Thymus (tissue), 11 donors: Measurements from ENCODE around the gene TSG101. TPM values are rescaled to one million over a fixed set of nuclear protein-coding genes. Genes with fewer than 3 reads are reported as not detected.

Experiments used
- DNase-seq, 9 donors: peaks; one replicate each; pipeline ENCODE4 v3.0.0-alpha.2; 2013; ENCODE audit warnings: low spot score in 9 of 9, low read depth in 6 of 9, missing footprints in 1 of 9
- H3K27ac ChIP-seq, 2 donors: one replicate each; pipeline ENCODE4 v1.5.1; 2013; ENCODE audit warnings: control low read depth in 1 of 2, low read depth in 1 of 2, low read length in 1 of 2, mild to moderate bottlenecking in 1 of 2, moderate library complexity in 1 of 2
- H3K27me3 ChIP-seq, 2 donors: one replicate each; pipeline ENCODE4 v1.5.1; 2013; ENCODE audit warnings: low read length in 1 of 2; ENCODE audit not compliant: control insufficient read depth in 2 of 2, insufficient read depth in 1 of 2
- H3K36me3 ChIP-seq, 2 donors: one replicate each; pipeline ENCODE4 v1.5.1; 2013; ENCODE audit warnings: low read length in 1 of 2, mild to moderate bottlenecking in 1 of 2, moderate library complexity in 1 of 2; ENCODE audit not compliant: control insufficient read depth in 2 of 2, insufficient read depth in 2 of 2
- H3K4me1 ChIP-seq, 2 donors: one replicate each; pipeline ENCODE4 v1.5.1; 2013; ENCODE audit warnings: low read length in 2 of 2; ENCODE audit not compliant: control insufficient read depth in 2 of 2, insufficient read depth in 2 of 2
- H3K4me3 ChIP-seq, 2 donors: one replicate each; pipeline ENCODE4 v1.5.1; 2013; ENCODE audit warnings: low read length in 2 of 2, control low read depth in 1 of 2, mild to moderate bottlenecking in 1 of 2
- H3K9me3 ChIP-seq, 2 donors: one replicate each; pipeline ENCODE4 v1.5.1; 2013; ENCODE audit warnings: low read length in 1 of 2, mild to moderate bottlenecking in 1 of 2; ENCODE audit not compliant: control insufficient read depth in 2 of 2, insufficient read depth in 1 of 2
- WGBS: extraction: QIAGEN DNeasy Blood & Tissue Kit; methylation state at CpG from one replicate; pipeline ENCODE4 v1.1.7; 2013; 5-methylcytosine and 5-hydroxymethylcytosine counted together
- polyA plus RNA-seq: library from polyadenylated mRNA; stranded (reverse); fragments of 200-250 nt; gene quantifications from one replicate; pipeline ENCODE4 v1.2.3, GENCODE V29; 2013
- total RNA-seq: library from RNA; stranded (reverse); fragments of 120-200 nt; gene quantifications from one replicate; pipeline ENCODE4 v1.2.4, GENCODE V29; 2013
- donor health status: healthy.

Gene TSG101
- total and polyA plus RNA-seq, 2 donors: 54.2 to 77.7 TPM

- H3K4me1 ChIP-seq: no peaks in the 10 kb centered on the region
- no peaks in the 10 kb centered on the region for H3K27me3 ChIP-seq
- no peak overlapping the region for H3K27ac ChIP-seq
- peaks cover 6 to 11% of the 10 kb centered on the region in 2 donors for H3K36me3 ChIP-seq
- no peak for DNase-seq
- H3K9me3 ChIP-seq: no peaks in the 10 kb centered on the region
- H3K4me3 ChIP-seq: no peak overlapping the region
- 100% methylated on average over 3 of the region's 3 CpGs for WGBS
These were observed 5.6 kb downstream of the TSG101 start for GRCh38 chr11:18521122-18521521.

GRCh38 chr11:18502352-18502751 lies 24.4 kb downstream of the TSG101 start:
- Histone ChIP-seq H3K27me3 (no peaks in the 10 kb centered on the region), H3K27ac (no peak overlapping the region), H3K4me1 (no peaks in the 10 kb centered on the region), H3K4me3 (no peak overlapping the region), H3K9me3 (no peaks in the 10 kb centered on the region), H3K36me3 (peaks cover 20 to 61% of the 10 kb centered on the region in 2 donors)
- DNase-seq: no peak

DNA sequence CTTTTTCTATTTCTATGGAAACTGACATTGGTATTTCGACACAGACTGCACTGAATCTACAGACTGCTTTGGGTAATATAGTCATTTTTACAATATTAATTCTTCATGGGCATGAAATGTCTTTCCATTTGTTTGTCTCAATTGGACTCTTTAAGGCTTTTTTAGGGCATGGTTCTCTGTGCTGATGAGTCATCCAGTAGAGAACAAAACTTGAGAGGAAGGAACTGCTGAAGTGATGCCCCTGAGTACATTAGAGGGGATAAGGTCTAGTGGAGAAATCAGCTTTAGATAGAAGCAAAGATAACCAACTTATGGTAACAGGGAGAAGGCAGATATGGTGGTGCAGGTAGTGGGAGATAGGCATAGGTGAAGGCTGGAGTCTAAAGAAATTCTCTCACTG lies 25.1 kb downstream of the TSG101 start:
- Histone ChIP-seq H3K4me1 (no peaks in the 10 kb centered on the region), H3K4me3 (no peak overlapping the region), H3K9me3 (no peaks in the 10 kb centered on the region), H3K27ac (no peak overlapping the region), H3K36me3 (peaks cover 22 to 55% of the 10 kb centered on the region in 2 donors), H3K27me3 (no peaks in the 10 kb centered on the region)
- 100% methylated on average over 1 of the region's 1 CpG for WGBS
- no peak for DNase-seq

DNA sequence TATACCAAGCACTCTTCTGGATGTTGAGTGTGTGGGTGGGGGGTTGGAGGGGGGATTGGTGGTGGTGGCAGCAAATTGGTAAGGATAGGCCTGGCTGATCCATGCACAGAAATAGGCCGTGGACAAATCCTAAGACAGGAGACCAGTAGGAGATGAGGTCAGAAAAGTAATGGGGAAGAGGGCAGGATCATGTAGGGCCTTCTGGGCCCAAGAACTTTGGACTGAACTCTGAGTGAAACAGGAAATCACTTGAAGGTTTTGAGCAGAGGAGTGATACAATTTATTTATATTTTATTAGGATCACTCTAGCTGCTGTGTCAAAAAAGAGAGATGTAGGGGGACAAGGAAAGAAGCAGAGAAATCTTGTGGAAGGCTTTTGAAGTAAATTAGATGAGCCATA lies 28.7 kb downstream of the TSG101 start:
- no peak for DNase-seq
- Histone ChIP-seq H3K9me3 (no peaks in the 10 kb centered on the region), H3K27ac (no peak overlapping the region), H3K4me3 (no peak overlapping the region), H3K27me3 (no peaks in the 10 kb centered on the region), H3K4me1 (no peaks in the 10 kb centered on the region), H3K36me3 (peaks cover 23 to 54% of the 10 kb centered on the region in 2 donors)
- WGBS: 95% methylated on average over 1 of the region's 1 CpG

- no peak overlapping the region for H3K27ac ChIP-seq
- DNase-seq: no peak
- H3K9me3 ChIP-seq: no peaks in the 10 kb centered on the region
- 98% methylated on average over 4 of the region's 4 CpGs for WGBS
- no peaks in the 10 kb centered on the region for H3K27me3 ChIP-seq
- no peak overlapping the region for H3K4me3 ChIP-seq
- no peaks in the 10 kb centered on the region for H3K4me1 ChIP-seq
- peaks cover 23 to 45% of the 10 kb centered on the region in 2 donors for H3K36me3 ChIP-seq
These were observed 31.0 kb downstream of the TSG101 start for GRCh38 chr11:18495703-18496102.

DNA sequence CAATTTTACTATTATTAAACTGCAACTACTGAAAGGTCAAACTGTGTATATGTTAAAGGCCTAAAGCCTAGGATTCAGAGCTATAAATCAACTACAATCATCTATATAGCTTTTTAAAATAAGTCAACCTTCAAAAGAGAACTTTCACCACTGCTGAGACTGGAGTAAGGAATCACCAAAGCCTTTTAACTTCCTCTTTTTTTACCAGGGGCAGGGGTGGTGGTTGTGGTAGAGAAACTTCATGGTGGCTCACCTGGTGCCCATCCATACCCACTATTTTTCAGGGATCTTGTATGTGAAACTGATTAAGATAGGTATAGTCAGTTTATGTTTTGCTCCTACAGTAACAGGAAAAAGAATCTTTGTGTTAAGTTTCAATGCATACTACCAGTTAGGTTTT lies 31.5 kb downstream of the TSG101 start:
- Histone ChIP-seq H3K27ac (no peak overlapping the region), H3K4me3 (no peak overlapping the region), H3K9me3 (no peaks in the 10 kb centered on the region), H3K27me3 (no peaks in the 10 kb centered on the region), H3K4me1 (no peaks in the 10 kb centered on the region), H3K36me3 (peaks cover 27 to 44% of the 10 kb centered on the region in 2 donors)
- no peak for DNase-seq

DNA sequence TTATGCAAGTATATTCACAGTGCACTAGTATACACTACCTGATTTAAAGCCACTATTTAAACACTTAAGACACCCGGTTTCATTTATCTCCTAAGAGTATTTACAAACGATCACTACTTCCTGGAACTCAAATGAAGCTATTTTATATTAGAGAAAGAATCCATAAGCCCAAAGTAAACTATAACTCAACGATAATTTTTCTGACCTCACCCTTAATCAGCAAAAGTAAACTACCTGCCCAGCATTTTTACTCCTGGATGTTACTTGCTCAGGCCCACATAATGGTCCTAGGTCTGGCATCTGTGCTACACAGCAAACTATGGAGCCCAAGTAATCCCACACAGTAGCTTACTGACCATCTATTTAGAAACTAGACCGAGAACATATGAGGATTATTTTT lies 33.4 kb downstream of the TSG101 start:
- Histone ChIP-seq H3K27ac (no peak overlapping the region), H3K4me3 (no peak overlapping the region), H3K4me1 (no peaks in the 10 kb centered on the region), H3K36me3 (peaks cover 31 to 34% of the 10 kb centered on the region in 2 donors), H3K9me3 (no peaks in the 10 kb centered on the region), H3K27me3 (no peaks in the 10 kb centered on the region)
- no peak for DNase-seq
- WGBS: 96% methylated on average over 4 of the region's 4 CpGs

DNA sequence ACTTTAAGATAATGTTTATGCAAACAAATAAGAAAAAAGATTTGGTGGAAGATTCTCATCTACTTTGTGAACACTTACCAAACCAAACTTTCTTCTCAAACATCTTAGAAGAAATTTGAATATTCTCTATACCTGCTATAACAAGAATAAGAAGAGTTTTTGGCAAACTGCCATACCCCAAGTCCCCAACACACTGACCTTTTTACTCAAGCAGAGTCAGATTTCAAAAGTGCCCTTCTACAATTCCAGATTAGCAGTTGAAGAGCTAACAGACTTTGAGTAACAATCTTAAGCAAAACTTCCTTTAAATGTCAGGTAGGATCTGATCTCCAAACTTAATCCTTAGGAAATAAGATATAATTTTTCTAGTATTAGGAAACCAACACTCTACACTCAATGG lies 33.9 kb downstream of the TSG101 start:
- Histone ChIP-seq H3K27ac (no peak overlapping the region), H3K36me3 (peaks cover 30 to 31% of the 10 kb centered on the region in 2 donors), H3K27me3 (no peaks in the 10 kb centered on the region), H3K9me3 (no peaks in the 10 kb centered on the region), H3K4me1 (no peaks in the 10 kb centered on the region), H3K4me3 (no peak overlapping the region)
- no peak for DNase-seq

DNA sequence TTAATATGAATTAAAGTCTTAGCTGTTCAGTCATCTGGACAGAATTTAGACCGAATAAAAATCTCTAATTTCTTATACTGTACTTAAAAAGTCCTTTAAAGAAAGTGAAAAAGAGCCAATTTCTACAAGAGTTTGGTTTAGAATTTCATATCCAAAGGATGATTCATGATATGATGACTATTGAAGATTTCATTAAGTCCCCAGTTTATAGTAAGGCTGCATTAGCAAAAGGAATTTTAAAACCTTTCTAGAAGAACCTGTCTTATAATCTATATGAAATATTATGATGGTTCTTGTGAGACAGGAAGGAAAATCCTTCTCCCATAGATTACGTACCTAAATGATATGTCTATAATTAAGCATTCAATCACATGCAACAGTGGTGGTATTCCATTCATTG lies 34.8 kb downstream of the TSG101 start:
- 96% methylated on average over 2 of the region's 2 CpGs for WGBS
- Histone ChIP-seq H3K27me3 (no peaks in the 10 kb centered on the region), H3K9me3 (no peaks in the 10 kb centered on the region), H3K4me3 (no peak overlapping the region), H3K27ac (no peak overlapping the region), H3K4me1 (no peaks in the 10 kb centered on the region), H3K36me3 (peaks cover 26 to 28% of the 10 kb centered on the region in 2 donors)
- no peak for DNase-seq
